Stimulated activated CD8-positive, alpha-beta memory T cell treated with anti-CD3 and anti-CD28 coated beads, Interleukin-4, amount 100 ng/mL, for 4 hours (primary cell): ENCODE data around the gene RIMBP2.

Experiments used
- DNase-seq, 2 donors: peaks; one replicate each; pipeline ENCODE4 v3.0.0-alpha.2; 2020; ENCODE audit warnings: low read depth in 2 of 2, low spot score in 1 of 2

Gene RIMBP2

GRCh38 chr12:130685250-130685787 lies 30.8 kb downstream of the RIMBP2 start:
- no peak for DNase-seq

GRCh38 chr12:130683811-130684210 lies 32.3 kb downstream of the RIMBP2 start:
- no peak for DNase-seq

- DNase-seq, result no peak
Measured at GRCh38 chr12:130683080-130683479, 33.0 kb downstream of the RIMBP2 start.

DNA sequence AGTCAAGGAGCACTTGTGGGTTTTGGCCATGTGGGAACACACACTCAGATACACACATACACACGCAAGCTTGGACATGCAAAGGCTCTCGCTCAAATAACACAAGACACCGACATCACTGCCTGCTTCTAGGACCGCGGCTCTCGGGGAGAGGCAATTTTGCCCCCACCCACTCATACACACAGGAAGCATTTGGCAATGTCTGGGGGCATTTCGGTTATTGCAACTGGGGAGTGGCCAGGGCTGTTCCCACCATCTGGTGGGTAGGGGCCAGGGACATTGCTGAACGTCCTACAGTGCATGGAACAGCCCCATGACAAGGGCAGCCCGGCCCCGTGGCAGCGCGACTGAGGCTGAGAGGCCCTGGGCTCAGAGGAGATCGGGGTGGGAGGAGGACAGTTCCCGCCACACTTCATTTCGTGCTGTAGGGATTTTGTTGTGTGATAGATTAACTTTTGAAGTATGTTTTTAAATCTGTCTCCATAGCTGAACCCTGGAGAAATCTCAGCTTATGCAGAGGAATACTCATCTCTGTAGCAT lies 35.6 kb downstream of the RIMBP2 start:
- no peak for DNase-seq

- DNase-seq, result no peak
Measured at GRCh38 chr12:130677957-130678558, 38.0 kb downstream of the RIMBP2 start.

DNA sequence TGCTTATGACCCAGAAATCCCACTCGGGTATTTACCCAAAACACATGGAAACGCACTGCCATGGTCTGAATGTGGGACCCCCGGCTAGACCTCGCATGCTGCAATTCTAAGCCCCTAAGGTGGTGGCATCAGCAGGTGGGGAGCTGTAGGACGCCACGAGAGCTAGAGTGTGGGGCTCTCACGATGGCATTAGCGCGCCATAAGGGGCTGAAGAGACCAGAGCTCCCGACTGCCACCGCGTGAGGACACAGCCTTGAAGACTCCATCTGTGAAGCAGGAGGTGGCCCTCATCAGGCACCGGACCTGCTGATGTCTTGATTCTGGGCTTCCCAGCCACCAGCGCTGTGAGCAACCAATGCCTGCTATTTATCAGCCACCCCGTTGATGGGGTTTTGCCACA lies 40.3 kb downstream of the RIMBP2 start:
- no peak for DNase-seq

DNA sequence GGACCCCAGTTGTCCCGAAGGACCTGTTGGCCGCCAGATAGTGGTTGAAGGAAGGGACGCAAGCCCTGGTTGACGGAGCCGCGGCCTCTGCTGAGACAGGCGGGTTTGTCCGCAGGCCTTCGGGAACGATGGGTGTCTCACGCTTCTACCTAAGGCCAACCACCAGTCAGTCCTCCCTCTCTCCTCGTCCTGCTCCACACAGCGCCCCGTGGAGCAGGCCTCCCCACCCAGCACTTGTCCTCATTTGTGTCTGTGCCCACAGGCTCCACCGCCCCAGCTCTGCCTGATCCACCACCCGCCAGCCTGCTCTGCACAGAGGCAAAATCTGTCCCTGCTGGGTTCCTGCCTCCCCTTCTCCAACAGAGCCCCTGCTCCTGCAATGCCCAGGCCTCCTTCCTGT lies 41.0 kb downstream of the RIMBP2 start:
- DNase-seq, result no peak

- DNase-seq, result no peak
Measured at GRCh38 chr12:130674676-130675075, 41.4 kb downstream of the RIMBP2 start.

- no peak for DNase-seq
Measured at GRCh38 chr12:130673036-130673705, 42.9 kb downstream of the RIMBP2 start.

- no peak for DNase-seq
Measured at GRCh38 chr12:130672089-130672820, 43.8 kb downstream of the RIMBP2 start.

GRCh38 chr12:130671556-130671955 lies 44.5 kb downstream of the RIMBP2 start:
- no peak for DNase-seq

DNA sequence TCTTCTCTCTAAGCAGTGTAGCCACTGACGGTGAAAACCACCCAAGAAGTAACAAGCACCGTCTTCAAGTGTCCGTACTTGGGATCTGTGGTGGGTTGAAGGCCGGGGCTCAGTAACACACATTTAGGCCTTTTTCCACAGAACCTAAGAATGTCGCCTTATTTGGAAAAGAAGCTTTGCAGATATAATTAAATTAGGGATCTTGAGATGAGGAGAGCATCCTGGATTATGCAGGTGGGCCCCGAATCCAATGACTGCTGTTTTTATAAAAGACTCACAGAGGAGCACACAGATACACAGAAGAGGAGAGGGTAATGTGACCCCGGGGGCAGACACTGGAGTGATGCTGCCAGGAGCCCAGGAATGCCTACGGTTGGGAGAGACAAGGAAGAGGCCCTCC lies 46.3 kb downstream of the RIMBP2 start:
- no peak for DNase-seq

DNA sequence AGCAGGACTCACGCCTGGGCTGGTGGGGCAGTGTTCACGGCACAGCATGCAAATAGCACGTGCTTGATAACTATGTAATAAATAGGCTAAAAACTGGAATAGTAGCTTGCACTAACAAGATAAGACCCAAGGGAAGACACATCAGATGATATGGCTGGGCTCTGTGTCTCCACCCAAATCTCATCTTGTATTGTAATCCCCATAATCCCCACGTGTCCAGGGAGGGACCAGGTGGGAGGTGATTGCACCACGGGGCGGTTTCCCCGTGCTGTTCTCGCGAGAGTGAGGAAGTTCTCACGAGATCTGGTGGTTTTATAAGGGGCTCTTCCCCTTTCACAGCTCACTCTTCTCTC lies 46.9 kb downstream of the RIMBP2 start:
- no peak for DNase-seq

DNA sequence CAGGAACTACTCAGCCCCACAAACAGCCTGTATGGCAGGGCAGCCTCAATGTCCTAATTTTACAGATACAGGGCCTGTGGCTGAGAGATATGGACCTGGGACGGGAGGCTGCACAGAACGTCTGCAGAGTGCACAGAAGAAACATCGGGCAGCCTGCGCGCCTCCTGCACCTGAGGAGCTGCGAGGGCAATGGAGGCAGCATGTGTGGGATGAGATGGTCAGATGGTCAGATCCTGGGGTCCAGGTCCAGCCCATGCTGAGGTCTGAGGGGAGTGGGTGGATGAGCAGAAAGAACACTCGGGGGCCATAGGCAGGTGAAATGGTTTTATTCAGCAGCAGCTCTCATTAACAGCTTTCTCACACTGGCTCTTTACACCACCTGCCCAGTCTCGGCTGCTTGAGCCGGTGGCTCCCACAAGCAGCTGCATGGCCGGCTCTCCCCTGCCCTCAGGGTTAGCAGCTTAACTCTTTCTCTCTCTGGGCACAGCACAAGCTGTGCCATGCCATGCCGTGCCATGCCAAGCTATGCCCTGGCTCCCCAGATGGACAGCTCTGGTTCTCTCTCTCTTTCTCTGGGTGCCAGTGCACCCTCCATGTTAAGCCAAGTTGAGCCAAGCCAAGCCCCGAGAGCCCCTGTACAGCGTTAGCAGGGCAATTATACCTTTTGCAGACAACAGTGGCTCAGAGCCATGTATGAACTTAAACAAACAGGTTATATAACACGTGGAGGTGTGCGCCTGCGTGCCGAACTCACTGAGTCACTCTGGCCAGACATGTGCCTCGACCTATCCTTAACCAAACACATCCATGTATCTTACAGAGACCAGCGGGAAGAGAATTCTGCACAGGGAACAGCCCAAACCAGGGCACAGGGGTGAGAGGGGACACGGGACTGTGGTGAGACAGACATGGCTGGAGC lies 47.6 kb downstream of the RIMBP2 start:
- no peak for DNase-seq

GRCh38 chr12:130667421-130667960 lies 48.6 kb downstream of the RIMBP2 start:
- no peak for DNase-seq

DNA sequence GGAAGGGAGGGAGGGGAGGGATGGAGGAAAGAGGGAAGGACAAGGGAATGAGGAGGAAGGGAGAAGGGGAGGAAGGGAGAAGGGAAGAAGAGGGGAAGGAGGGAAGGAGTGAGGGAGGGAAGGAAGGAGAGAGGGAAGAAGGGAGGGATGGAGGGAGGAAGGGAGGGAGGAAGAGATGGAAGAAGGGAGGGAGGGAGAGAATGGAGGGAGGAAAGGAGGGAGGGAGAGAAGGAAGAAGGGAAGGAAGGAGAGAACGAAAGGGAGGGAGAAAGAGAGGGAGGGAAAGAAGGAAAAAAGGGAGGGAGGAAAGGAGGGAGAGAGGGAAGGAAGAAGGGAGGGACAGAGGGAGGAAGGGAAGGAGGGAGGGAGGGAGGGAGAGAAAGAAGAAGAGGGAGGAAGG lies 49.5 kb downstream of the RIMBP2 start:
- DNase-seq, result no peak

DNA sequence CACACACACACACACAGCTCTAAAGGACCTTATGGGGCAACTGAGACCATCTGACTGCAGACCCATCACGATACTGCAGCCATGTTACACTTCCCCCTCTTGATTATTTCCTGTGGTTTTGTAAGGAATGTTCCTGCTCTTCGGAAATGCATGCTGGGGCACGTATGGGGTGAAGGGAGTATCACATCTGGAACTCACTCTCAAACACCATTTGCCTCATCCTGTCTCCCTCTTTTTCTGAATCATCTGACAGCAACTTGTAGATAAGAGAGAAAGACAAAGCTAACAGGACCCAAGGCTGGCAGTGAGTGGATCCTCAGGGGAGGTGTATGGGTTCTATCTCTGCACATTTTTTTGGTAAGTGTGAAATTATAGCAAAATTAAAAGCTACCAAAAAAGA lies 50.3 kb downstream of the RIMBP2 start:
- no peak for DNase-seq

DNA sequence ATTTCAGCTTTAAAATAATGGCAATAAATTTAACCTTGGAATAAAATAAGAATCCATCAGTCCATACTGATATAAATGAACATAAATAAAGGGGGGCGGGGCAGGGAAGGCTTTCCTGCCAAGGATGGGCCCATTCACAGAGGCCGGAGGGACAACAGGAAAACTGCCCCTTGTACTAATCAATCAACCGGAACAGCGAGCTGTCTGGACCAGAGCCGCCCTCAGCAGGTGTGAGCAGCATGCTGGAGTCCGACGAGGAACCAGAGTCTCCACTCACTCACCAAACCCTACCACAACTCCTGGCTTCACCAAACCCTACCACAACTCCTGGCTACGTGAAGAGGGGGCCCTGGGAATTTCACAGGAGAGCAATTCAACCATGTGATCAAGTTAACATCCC lies 51.3 kb downstream of the RIMBP2 start:
- DNase-seq, result no peak

DNA sequence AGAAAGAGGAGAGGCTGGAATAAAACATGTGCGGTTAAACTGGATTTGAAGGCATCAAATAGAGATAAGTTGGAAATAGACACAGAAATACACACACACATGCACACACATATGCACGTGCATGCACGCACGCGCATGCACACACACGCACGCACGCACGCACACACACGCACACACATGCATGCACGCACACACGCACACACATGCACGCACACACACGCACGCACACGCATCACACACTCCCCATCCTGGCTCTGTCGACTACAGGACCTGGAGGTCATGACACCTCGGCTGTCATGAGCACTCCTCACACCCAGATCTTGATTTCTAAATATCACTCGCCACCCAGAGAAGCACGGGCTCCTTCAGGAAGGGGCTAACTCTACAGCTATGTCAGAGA lies 51.8 kb downstream of the RIMBP2 start:
- DNase-seq, result no peak

- DNase-seq, result no peak
Measured at GRCh38 chr12:130663514-130663913, 52.6 kb downstream of the RIMBP2 start.
